Subcutaneous adipose tissue (tissue), 4 donors: ENCODE measurements around the gene FAM43B. TPM values are rescaled to one million over a fixed set of nuclear protein-coding genes. Genes with fewer than 3 reads are reported as not detected.

Source experiments
- total RNA-seq, 4 donors: library from RNA; depleted of rRNA; stranded (reverse); fragments of >200 nt; gene quantifications; one replicate each; pipeline ENCODE4 v1.1.0, GENCODE V29; 2016
- TF ChIP-seq, protein P1 (sequence below): fragments of 450-650 bp; IDR thresholded peaks from one replicate; pipeline ENCODE4 v1.5.1; 2016; ENCODE audit warnings: low read depth, mild to moderate bottlenecking, control low read depth, antibody characterized with exemption, moderate library complexity

FAM43B gene
- total RNA-seq, 4 donors from 2014 or later: 0.38 TPM; not detected in 3

- TF ChIP-seq, protein P1, sequence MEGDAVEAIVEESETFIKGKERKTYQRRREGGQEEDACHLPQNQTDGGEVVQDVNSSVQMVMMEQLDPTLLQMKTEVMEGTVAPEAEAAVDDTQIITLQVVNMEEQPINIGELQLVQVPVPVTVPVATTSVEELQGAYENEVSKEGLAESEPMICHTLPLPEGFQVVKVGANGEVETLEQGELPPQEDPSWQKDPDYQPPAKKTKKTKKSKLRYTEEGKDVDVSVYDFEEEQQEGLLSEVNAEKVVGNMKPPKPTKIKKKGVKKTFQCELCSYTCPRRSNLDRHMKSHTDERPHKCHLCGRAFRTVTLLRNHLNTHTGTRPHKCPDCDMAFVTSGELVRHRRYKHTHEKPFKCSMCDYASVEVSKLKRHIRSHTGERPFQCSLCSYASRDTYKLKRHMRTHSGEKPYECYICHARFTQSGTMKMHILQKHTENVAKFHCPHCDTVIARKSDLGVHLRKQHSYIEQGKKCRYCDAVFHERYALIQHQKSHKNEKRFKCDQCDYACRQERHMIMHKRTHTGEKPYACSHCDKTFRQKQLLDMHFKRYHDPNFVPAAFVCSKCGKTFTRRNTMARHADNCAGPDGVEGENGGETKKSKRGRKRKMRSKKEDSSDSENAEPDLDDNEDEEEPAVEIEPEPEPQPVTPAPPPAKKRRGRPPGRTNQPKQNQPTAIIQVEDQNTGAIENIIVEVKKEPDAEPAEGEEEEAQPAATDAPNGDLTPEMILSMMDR: no peak
Measured at GRCh38 chr1:20555758-20556120, 3.4 kb downstream of the FAM43B start.

DNA sequence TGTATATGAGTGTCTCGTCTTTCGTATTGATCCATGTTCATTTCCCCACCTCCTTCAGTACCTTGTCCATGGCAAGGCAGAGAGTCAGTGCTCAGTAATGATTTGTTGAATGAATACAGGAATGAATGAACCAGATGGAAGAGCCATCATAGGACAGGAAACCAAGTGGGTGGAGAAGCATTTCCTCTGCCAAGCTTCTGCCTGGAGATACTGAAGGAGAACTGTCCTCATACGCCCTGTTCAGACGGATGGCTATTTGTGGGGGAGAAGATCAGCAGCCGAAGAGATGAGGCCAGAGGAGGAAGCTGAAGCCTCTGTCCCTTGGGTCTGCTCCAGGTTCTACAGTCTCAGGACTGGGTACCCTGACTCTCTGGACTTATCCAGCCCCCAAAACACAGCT lies 5.8 kb downstream of the FAM43B start:
- TF ChIP-seq, protein P1: no peak

DNA sequence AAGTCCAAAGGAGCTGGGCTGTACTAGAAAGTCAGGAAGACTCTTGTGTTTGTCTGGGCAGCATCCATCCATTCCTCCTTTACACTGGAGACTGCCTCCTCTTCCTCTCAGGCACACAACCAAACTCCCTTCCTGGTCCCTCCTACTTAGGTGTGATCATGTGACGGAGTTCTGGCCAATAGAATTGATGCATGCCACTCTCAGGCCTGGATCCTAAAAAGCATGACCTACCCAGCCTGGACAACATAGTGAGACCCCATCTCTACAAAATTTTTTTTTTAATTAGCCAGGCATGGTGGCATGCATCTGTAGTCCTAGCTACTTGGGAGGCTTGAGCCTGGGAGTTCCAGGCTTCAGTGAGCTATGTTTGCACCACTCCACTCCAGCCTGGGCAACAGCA lies 8.6 kb downstream of the FAM43B start:
- TF ChIP-seq, protein P1: no peak

- TF ChIP-seq, protein P1: no peak
Measured at GRCh38 chr1:20565234-20565633, 12.9 kb downstream of the FAM43B start.

- TF ChIP-seq, protein P1: no peak
Measured at GRCh38 chr1:20569523-20570098, 17.2 kb downstream of the FAM43B start.

DNA sequence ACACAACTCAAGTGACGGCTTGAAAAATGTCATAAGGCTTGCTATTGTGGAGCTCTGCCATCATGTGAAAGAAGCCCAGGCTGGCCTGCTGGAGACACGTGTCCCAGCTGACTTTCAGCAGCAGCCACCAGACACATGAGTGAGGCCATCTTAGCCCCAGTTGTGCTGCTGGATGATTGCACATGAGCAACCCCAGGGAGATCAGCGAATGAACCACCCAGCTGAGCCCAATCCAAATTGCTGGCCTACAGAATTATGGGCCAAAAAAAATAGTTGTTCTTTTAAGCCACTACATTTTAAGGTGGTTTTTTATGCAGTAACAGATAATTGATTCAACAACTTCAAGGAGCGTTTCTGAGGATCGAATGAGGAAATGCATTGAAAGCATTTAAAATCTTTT lies 19.1 kb downstream of the FAM43B start:
- TF ChIP-seq, protein P1: no peak

DNA sequence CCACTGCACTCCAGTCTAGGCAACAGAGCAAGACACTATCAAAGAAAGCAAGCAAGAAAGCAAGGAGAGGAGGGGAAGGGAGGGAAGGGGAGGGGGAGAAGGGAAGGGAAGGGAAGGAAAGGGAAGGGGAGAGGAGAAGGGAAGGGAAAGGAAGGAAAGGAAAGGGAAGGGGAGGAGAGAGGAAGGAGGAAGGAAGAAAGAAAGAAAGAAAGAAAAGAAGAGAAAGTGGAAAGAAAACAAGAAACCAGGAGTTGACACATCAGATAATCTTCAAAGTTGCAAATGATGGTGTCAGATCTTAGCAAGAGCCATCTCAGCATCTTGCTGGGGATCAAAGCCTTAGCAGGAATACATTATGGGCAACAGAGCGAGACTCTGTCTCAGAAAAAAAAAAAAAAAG lies 21.6 kb downstream of the FAM43B start:
- TF ChIP-seq, protein P1: no peak
